GM12864 (cell line): ENCODE data around the gene CNOT1.

ENCODE experiments used
- DNase-seq: peaks from one replicate; pipeline ENCODE4 v3.0.0-alpha.2; 2011; ENCODE audit warnings: low read depth
- H3K4me3 ChIP-seq: 2 replicates; pipeline ENCODE4 v1.5.1; 2011; ENCODE audit warnings: mild to moderate bottlenecking, low read depth, low read length, control low read depth
- CTCF ChIP-seq: IDR thresholded peaks from 2 replicates; pipeline ENCODE4 v1.5.1; 2011; ENCODE audit warnings: low read depth, mild to moderate bottlenecking, moderate library complexity, low read length, control low read depth, inconsistent platforms; ENCODE audit errors: missing control alignments

Gene CNOT1

GRCh38 chr16:58541711-58542110, 87.9 kb downstream of the CNOT1 start:
- DNase-seq = no peak
- no peak overlapping the region for H3K4me3 ChIP-seq
- TF ChIP-seq CTCF = no peak

DNA sequence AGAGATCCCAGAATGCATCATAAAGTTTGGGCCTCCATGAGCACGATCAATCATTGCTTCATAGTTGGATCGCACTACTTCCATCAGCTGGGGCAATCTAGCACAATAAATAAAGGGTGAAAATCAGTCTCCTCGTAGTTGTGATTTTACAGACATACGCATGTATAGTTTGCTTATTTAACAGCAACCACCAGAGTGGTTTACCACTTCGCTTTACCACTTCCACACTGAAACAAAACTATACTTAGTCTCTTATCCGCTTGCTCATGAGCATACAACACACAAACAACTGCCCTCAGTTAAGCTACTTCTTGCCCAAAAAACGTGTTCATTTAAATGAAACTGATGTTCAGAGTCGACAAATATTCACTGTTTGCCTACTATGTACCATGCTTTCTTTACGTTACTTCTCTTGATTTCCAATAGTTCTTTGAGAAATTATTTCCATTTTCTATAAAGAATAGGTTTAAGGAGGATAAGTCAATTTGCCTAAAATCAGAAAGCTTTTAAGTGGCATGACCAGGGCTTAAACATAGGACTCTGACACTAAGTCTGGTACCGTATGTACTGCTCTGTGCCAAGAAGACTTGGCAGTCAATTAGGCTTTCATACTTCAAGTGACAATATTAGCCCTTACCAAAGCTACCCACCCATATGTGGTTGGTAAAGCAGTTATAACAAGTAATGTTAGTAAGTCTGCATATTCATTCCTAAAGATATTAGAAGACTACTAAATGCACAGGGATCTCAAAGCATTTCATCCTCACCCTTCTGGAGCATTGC, 92.3 kb downstream of the CNOT1 start:
- no peak for TF ChIP-seq CTCF
- no peak overlapping the region for H3K4me3 ChIP-seq
- no peak for DNase-seq

DNA sequence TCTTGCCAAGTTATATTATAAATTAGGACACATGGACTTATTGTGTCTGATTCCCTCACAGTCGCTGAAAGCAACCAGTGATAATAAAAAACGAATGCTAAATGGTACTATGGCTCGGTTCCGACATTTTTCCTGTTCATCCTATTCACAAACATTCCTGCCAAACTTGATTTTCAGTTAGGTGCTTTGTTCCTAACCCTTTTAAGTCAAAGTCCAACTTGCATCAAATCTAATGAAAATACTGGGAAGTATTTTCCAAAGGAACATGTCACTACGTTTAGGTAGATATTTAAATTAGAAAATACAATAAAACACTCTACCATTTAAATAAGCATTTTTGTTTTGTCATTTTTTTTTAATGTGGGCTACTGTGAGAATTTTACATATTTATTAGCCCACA, 93.3 kb downstream of the CNOT1 start:
- H3K4me3 ChIP-seq = no peak overlapping the region
- no peak for TF ChIP-seq CTCF
- no peak for DNase-seq

DNA sequence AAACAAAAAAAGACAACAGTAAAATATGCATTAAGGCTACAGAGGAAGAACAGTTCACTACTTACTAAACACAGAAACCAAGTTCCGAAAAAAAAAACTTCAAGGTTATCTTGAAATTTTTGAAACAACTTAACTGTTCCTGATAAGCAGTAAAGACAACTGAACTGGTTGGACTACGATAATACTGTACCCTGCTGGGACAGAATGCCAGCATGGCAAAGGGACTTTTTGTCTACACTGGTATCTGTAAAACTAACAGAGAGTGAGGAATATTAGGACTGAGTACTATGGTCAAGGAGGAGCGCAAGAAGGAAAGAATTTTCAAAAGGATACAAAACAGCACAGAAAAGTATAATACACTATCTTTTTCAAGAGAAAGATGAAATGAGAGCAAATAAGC, 94.5 kb downstream of the CNOT1 start:
- DNase-seq = no peak
- TF ChIP-seq CTCF = no peak
- H3K4me3 ChIP-seq = no peak overlapping the region

DNA sequence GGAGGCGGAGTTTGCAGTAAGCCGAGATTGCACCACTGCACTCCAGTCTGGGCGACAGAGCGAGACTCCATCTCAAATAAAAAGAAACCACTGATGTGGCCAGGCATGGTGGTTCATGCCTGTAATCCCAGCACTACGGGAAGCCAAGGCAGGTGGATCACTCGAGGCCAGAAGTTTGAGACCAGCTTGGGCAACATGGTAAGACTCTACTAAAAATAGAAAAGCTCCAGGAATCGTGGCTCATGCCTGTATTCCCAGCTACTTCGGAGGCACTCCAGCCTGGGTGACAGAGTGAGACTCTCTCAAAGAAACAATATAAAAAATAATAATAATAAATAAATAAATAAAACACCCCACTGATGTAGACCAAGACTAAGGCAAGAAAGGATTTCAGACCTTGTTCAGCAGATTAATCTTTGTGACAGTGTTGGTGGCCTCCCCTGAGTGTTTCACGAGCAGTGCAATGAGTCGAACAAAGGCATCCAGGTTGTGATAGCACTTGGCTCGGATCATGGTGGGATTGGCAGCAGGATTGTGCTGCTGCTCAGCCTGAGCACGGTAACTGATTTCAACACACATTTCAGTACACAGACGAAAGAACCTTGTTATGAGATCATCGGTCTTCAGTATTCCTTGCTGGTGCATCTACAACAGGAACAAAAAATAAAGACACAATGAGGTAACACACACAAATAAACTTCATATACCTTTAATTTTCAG, 95.7 kb downstream of the CNOT1 start:
- DNase-seq = no peak
- no peak overlapping the region for H3K4me3 ChIP-seq
- no peak for TF ChIP-seq CTCF

DNA sequence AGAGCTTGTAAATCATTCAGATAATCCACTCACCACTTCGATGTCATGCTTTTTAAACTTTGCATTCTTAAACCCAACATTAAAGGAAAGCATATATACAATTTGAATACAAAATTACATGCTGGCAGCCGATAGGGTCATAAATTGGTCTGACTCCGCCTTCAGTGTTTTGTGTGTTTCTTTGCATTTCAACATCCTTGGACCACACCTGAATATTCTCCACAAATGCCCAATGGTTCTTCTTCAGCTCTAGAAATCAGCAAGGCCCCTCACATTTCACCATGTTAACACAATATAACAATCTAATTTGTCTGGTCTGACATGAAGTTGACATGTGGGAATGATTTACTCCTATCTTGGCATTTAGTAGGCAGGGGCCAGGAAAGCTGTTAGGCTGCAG, 97.2 kb downstream of the CNOT1 start:
- no peak overlapping the region for H3K4me3 ChIP-seq
- no peak for TF ChIP-seq CTCF
- no peak for DNase-seq
